Liver (tissue), 9 donors: ENCODE measurements around the gene MMD2. TPM values are rescaled to one million over a fixed set of nuclear protein-coding genes. Genes with fewer than 3 reads are reported as not detected.

Experiments used
- DNase-seq: peaks from one replicate; pipeline ENCODE4 v3.0.0-alpha.2; 2017; ENCODE audit warnings: low spot score
- H3K27ac ChIP-seq, 2 donors: one replicate each; pipeline ENCODE4 v1.7.0; 2013; ENCODE audit warnings: inconsistent platforms in 2 of 2, low read length in 2 of 2, control low read depth in 1 of 2, low read depth in 1 of 2, mild to moderate bottlenecking in 1 of 2
- H3K27me3 ChIP-seq, 4 donors: one replicate each; pipeline versions ENCODE4 v1.6.1 to v1.7.0; 2013; ENCODE audit warnings: low read length in 3 of 4, inconsistent platforms in 1 of 4, mild to moderate bottlenecking in 1 of 4, moderate library complexity in 1 of 4; ENCODE audit not compliant: control insufficient read depth in 4 of 4, insufficient read depth in 4 of 4
- H3K36me3 ChIP-seq, 4 donors: one replicate each; pipeline versions ENCODE4 v1.6.1 to v1.7.0; 2013; ENCODE audit warnings: low read length in 3 of 4, mild to moderate bottlenecking in 3 of 4, low read depth in 1 of 4, moderate library complexity in 1 of 4; ENCODE audit not compliant: control insufficient read depth in 4 of 4, insufficient read depth in 3 of 4
- H3K4me1 ChIP-seq, 4 donors: one replicate each; pipeline versions ENCODE4 v1.6.1 to v1.7.0; 2013; ENCODE audit warnings: low read length in 3 of 4, mild to moderate bottlenecking in 3 of 4, moderate library complexity in 1 of 4; ENCODE audit not compliant: control insufficient read depth in 4 of 4, insufficient read depth in 4 of 4
- H3K4me3 ChIP-seq, 3 donors: one replicate each; pipeline versions ENCODE4 v1.6.1 to v1.7.0; 2013; ENCODE audit warnings: low read length in 3 of 3, control low read depth in 1 of 3, low read depth in 1 of 3, mild to moderate bottlenecking in 1 of 3
- H3K9ac ChIP-seq, 2 donors: one replicate each; pipeline ENCODE4 v1.7.0; 2013; ENCODE audit warnings: low read length in 2 of 2, mild to moderate bottlenecking in 2 of 2, moderate library complexity in 2 of 2, control low read depth in 1 of 2, low read depth in 1 of 2
- H3K9me3 ChIP-seq, 4 donors: one replicate each; pipeline versions ENCODE4 v1.6.1 to v1.7.0; 2013; ENCODE audit warnings: low read length in 3 of 4; ENCODE audit not compliant: control insufficient read depth in 4 of 4
- EGR1 ChIP-seq, 2 donors: IDR thresholded peaks; 2 replicates each; pipeline ENCODE4 v1.6.1; 2016 to 2018; ENCODE audit warnings: antibody characterized with exemption in 2 of 2, low read depth in 2 of 2
- FOXA1 ChIP-seq: IDR thresholded peaks from 2 replicates; pipeline ENCODE4 v1.6.1; 2016; ENCODE audit warnings: antibody characterized with exemption
- FOXA2 ChIP-seq: IDR thresholded peaks from 2 replicates; pipeline ENCODE4 v1.6.1; 2016; ENCODE audit warnings: antibody characterized with exemption
- GABPA ChIP-seq, 2 donors: IDR thresholded peaks in 1 of 2; conservative IDR thresholded peaks in 1 of 2; 2 replicates each; pipeline ENCODE4 v1.6.1; 2016; ENCODE audit warnings: antibody characterized with exemption in 2 of 2, mild to moderate bottlenecking in 1 of 2, moderate library complexity in 1 of 2
- HNF4A ChIP-seq, 2 donors: conservative IDR thresholded peaks; 2 replicates each; pipeline ENCODE4 v1.6.1; 2016; ENCODE audit warnings: antibody characterized with exemption in 2 of 2, mild to moderate bottlenecking in 2 of 2
- HNF4G ChIP-seq: IDR thresholded peaks from 2 replicates; pipeline ENCODE4 v1.6.1; 2016; ENCODE audit warnings: antibody characterized with exemption
- JUND ChIP-seq, 2 donors: IDR thresholded peaks; 2 replicates each; pipeline ENCODE4 v1.6.1; 2016; ENCODE audit warnings: antibody characterized with exemption in 2 of 2
- NR2F2 ChIP-seq: IDR thresholded peaks from 2 replicates; pipeline ENCODE4 v1.6.1; 2016; ENCODE audit warnings: antibody characterized with exemption
- RAD21 ChIP-seq, 2 donors: IDR thresholded peaks; 2 replicates each; pipeline ENCODE4 v1.6.1; 2016; ENCODE audit warnings: antibody characterized with exemption in 2 of 2, mild to moderate bottlenecking in 2 of 2
- RXRA ChIP-seq, 2 donors: IDR thresholded peaks; 2 replicates each; pipeline ENCODE4 v1.6.1; 2017 to 2018; ENCODE audit warnings: antibody characterized with exemption in 2 of 2, mild to moderate bottlenecking in 1 of 2
- SP1 ChIP-seq: IDR thresholded peaks from 2 replicates; pipeline ENCODE4 v1.6.1; 2018; ENCODE audit warnings: antibody characterized with exemption, mild to moderate bottlenecking
- TAF1 ChIP-seq: conservative IDR thresholded peaks from 2 replicates; pipeline ENCODE4 v1.6.1; 2016; ENCODE audit warnings: antibody characterized with exemption, mild to moderate bottlenecking
- YY1 ChIP-seq: IDR thresholded peaks from 2 replicates; pipeline ENCODE4 v1.6.1; 2016; ENCODE audit warnings: antibody characterized with exemption, mild to moderate bottlenecking
- WGBS: extraction: QIAGEN DNeasy Blood & Tissue Kit; methylation state at CpG from one replicate; pipeline ENCODE4 v1.1.7; 2013; 5-methylcytosine and 5-hydroxymethylcytosine counted together
- polyA plus RNA-seq, 2 donors: library from polyadenylated mRNA; stranded (reverse) in 1 of 2; unstranded in 1 of 2; fragments of 200-250 nt in 1 of 2; fragments of >200 nt in 1 of 2; fragmentation: Nextera tagmentation in 1 of 2; extraction: Ambion mirVana in 1 of 2; gene quantifications; one replicate each; pipeline versions ENCODE4 v1.2.1 to v1.2.3, GENCODE V29; 2013 to 2015
- total RNA-seq, 2 donors: library from RNA; depleted of rRNA; stranded (reverse); fragments of >200 nt; gene quantifications; one replicate each; pipeline ENCODE4 v1.2.3, GENCODE V29; 2014
- TF ChIP-seq, protein P1 (sequence below): IDR thresholded peaks from 2 replicates; pipeline ENCODE4 v1.6.1; 2016; ENCODE audit warnings: antibody characterized with exemption
- TF ChIP-seq, protein P2 (sequence below): IDR thresholded peaks from 2 replicates; pipeline ENCODE4 v1.6.1; 2016; ENCODE audit warnings: antibody characterized with exemption
- TF ChIP-seq, protein P3 (sequence below): IDR thresholded peaks from 2 replicates; pipeline ENCODE4 v1.6.1; 2016; ENCODE audit warnings: antibody characterized with exemption
- TF ChIP-seq, protein P4 (sequence below): fragments of 150-350 bp; IDR thresholded peaks from 2 replicates; pipeline ENCODE4 v1.5.1; 2017; ENCODE audit warnings: improper control_type of control experiment, low read depth, low read length; ENCODE audit not compliant: missing input control
- TF ChIP-seq, protein P5 (sequence below): IDR thresholded peaks from 2 replicates; pipeline ENCODE4 v1.6.1; 2016; ENCODE audit warnings: antibody characterized with exemption, mild to moderate bottlenecking
- donor health status: healthy.
- donor health status: healthy.
- donor health status: healthy.
- donor health status: healthy.
- donor health status: healthy.

The MMD2 gene
- total and polyA plus RNA-seq, 4 donors = not detected

DNA sequence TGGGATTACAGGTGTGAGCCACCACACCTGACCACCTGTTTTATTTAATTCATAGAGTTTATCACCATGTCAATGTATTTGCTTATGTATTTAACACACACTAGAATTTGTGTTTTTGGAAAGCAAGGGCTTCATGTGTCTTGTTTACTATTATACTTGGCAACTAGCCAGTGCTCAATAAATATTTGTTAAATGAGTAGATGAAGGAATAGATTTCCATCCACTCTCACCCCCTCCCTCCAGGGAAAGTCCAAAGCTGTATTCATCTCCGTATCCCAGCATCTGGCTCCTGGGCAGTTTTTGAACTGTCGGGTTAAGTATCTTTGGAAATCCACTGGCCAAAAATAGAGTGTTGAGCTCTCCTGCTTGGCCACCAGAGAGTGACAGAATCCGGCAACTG, 70.8 kb downstream of the MMD2 start:
- 58% methylated on average over 3 of the region's 3 CpGs for WGBS
- peaks cover 0 to 11% (median 2%) of the 10 kb centered on the region in 4 donors for H3K27me3 ChIP-seq
- H3K27ac ChIP-seq = no peak overlapping the region
- no peaks in the 10 kb centered on the region for H3K36me3 ChIP-seq
- no peak for DNase-seq
- H3K9ac ChIP-seq = no peak overlapping the region
- peaks cover 0 to 4% (median 1%) of the 10 kb centered on the region in 4 donors for H3K4me1 ChIP-seq
- H3K9me3 ChIP-seq = no peaks in the 10 kb centered on the region
- H3K4me3 ChIP-seq = no peak overlapping the region
- TF ChIP-seq NR2F2 (no peak), GABPA (IDR thresholded peaks at IDR 0.05 in 1 of 2, conservative IDR thresholded peaks at IDR 0.05 in 1 of 2) (no peak), RXRA (IDR thresholded peaks at IDR 0.05) (no peak), RAD21 (IDR thresholded peaks at IDR 0.05) (no peak), FOXA2 (no peak), TAF1 (no peak), YY1 (no peak), HNF4G (no peak), FOXA1 (no peak), HNF4A (conservative IDR thresholded peaks at IDR 0.05) (no peak), EGR1 (IDR thresholded peaks at IDR 0.05; ENCODE audit: low read depth in 2 of 2) (no peak), JUND (IDR thresholded peaks at IDR 0.05) (no peak), SP1 (no peak)
- TF ChIP-seq, protein P1, sequence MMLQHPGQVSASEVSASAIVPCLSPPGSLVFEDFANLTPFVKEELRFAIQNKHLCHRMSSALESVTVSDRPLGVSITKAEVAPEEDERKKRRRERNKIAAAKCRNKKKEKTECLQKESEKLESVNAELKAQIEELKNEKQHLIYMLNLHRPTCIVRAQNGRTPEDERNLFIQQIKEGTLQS = no peak
- TF ChIP-seq, protein P2, sequence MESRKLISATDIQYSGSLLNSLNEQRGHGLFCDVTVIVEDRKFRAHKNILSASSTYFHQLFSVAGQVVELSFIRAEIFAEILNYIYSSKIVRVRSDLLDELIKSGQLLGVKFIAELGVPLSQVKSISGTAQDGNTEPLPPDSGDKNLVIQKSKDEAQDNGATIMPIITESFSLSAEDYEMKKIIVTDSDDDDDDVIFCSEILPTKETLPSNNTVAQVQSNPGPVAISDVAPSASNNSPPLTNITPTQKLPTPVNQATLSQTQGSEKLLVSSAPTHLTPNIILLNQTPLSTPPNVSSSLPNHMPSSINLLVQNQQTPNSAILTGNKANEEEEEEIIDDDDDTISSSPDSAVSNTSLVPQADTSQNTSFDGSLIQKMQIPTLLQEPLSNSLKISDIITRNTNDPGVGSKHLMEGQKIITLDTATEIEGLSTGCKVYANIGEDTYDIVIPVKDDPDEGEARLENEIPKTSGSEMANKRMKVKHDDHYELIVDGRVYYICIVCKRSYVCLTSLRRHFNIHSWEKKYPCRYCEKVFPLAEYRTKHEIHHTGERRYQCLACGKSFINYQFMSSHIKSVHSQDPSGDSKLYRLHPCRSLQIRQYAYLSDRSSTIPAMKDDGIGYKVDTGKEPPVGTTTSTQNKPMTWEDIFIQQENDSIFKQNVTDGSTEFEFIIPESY = no peak
- TF ChIP-seq, protein P3, sequence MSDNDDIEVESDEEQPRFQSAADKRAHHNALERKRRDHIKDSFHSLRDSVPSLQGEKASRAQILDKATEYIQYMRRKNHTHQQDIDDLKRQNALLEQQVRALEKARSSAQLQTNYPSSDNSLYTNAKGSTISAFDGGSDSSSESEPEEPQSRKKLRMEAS = no peak
- TF ChIP-seq, protein P4, sequence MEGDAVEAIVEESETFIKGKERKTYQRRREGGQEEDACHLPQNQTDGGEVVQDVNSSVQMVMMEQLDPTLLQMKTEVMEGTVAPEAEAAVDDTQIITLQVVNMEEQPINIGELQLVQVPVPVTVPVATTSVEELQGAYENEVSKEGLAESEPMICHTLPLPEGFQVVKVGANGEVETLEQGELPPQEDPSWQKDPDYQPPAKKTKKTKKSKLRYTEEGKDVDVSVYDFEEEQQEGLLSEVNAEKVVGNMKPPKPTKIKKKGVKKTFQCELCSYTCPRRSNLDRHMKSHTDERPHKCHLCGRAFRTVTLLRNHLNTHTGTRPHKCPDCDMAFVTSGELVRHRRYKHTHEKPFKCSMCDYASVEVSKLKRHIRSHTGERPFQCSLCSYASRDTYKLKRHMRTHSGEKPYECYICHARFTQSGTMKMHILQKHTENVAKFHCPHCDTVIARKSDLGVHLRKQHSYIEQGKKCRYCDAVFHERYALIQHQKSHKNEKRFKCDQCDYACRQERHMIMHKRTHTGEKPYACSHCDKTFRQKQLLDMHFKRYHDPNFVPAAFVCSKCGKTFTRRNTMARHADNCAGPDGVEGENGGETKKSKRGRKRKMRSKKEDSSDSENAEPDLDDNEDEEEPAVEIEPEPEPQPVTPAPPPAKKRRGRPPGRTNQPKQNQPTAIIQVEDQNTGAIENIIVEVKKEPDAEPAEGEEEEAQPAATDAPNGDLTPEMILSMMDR = no peak
- TF ChIP-seq, protein P5, sequence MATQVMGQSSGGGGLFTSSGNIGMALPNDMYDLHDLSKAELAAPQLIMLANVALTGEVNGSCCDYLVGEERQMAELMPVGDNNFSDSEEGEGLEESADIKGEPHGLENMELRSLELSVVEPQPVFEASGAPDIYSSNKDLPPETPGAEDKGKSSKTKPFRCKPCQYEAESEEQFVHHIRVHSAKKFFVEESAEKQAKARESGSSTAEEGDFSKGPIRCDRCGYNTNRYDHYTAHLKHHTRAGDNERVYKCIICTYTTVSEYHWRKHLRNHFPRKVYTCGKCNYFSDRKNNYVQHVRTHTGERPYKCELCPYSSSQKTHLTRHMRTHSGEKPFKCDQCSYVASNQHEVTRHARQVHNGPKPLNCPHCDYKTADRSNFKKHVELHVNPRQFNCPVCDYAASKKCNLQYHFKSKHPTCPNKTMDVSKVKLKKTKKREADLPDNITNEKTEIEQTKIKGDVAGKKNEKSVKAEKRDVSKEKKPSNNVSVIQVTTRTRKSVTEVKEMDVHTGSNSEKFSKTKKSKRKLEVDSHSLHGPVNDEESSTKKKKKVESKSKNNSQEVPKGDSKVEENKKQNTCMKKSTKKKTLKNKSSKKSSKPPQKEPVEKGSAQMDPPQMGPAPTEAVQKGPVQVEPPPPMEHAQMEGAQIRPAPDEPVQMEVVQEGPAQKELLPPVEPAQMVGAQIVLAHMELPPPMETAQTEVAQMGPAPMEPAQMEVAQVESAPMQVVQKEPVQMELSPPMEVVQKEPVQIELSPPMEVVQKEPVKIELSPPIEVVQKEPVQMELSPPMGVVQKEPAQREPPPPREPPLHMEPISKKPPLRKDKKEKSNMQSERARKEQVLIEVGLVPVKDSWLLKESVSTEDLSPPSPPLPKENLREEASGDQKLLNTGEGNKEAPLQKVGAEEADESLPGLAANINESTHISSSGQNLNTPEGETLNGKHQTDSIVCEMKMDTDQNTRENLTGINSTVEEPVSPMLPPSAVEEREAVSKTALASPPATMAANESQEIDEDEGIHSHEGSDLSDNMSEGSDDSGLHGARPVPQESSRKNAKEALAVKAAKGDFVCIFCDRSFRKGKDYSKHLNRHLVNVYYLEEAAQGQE = no peak
